Measurements from ENCODE around the gene E2F3. TPM values are rescaled to one million over a fixed set of nuclear protein-coding genes. Genes with fewer than 3 reads are reported as not detected.

The E2F3 gene
- total RNA-seq, 2 donors from 2014 or later, result 6.0 to 6.4 TPM

GRCh38 chr6:20370393-20370792 is 31.3 kb upstream of the E2F3 start:
- H3K4me1 ChIP-seq, result no peaks in the 10 kb centered on the region
- no peaks in the 10 kb centered on the region for H3K9me3 ChIP-seq
- no peaks in the 10 kb centered on the region for H3K27me3 ChIP-seq
- no peaks in the 10 kb centered on the region for H3K36me3 ChIP-seq
- TF ChIP-seq CTCF (IDR thresholded peaks at IDR 0.05), result no peak
- no peak for DNase-seq (ENCODE audit: low spot score)
- H3K27ac ChIP-seq, result no peak overlapping the region
- no peak overlapping the region for H3K4me3 ChIP-seq

- Histone ChIP-seq H3K9me3 (no peaks in the 10 kb centered on the region), H3K27me3 (no peaks in the 10 kb centered on the region)
These were observed 30.9 kb upstream of the E2F3 start for GRCh38 chr6:20370801-20371200.

GRCh38 chr6:20375436-20375835 is 26.2 kb upstream of the E2F3 start:
- no peak for DNase-seq (ENCODE audit: low spot score)
- Histone ChIP-seq H3K4me1 (no peaks in the 10 kb centered on the region), H3K4me3 (no peak overlapping the region), H3K27ac (no peak overlapping the region), H3K9me3 (no peaks in the 10 kb centered on the region), H3K27me3 (no peaks in the 10 kb centered on the region), H3K36me3 (no peaks in the 10 kb centered on the region)
- TF ChIP-seq CTCF (IDR thresholded peaks at IDR 0.05), result no peak

More at GRCh38 chr6:20370801-20371200, 30.9 kb upstream of the E2F3 start:
- H3K27ac ChIP-seq, result no peak overlapping the region
- H3K4me3 ChIP-seq, result no peak overlapping the region
- no peaks in the 10 kb centered on the region for H3K36me3 ChIP-seq
- no peak for TF ChIP-seq CTCF (IDR thresholded peaks at IDR 0.05)
- H3K4me1 ChIP-seq, result no peaks in the 10 kb centered on the region
- no peak for DNase-seq (ENCODE audit: low spot score)

GRCh38 chr6:20377623-20378265 is 23.9 kb upstream of the E2F3 start:
- no peak for DNase-seq (ENCODE audit: low spot score)
- Histone ChIP-seq H3K27me3 (no peaks in the 10 kb centered on the region), H3K4me3 (no peak overlapping the region), H3K27ac (no peak overlapping the region), H3K4me1 (no peaks in the 10 kb centered on the region), H3K9me3 (no peaks in the 10 kb centered on the region), H3K36me3 (no peaks in the 10 kb centered on the region)
- TF ChIP-seq CTCF (IDR thresholded peaks at IDR 0.05), result no peak

GRCh38 chr6:20379231-20379630 is 22.4 kb upstream of the E2F3 start:
- DNase-seq (ENCODE audit: low spot score), result no peak
- Histone ChIP-seq H3K4me3 (no peak overlapping the region), H3K27ac (no peak overlapping the region), H3K4me1 (no peaks in the 10 kb centered on the region), H3K9me3 (no peaks in the 10 kb centered on the region), H3K36me3 (no peaks in the 10 kb centered on the region), H3K27me3 (no peaks in the 10 kb centered on the region)
- no peak for TF ChIP-seq CTCF (IDR thresholded peaks at IDR 0.05)

- no peak for DNase-seq (ENCODE audit: low spot score)
- no peak overlapping the region for H3K27ac ChIP-seq
- no peak overlapping the region for H3K4me3 ChIP-seq
- no peaks in the 10 kb centered on the region for H3K9me3 ChIP-seq
- no peaks in the 10 kb centered on the region for H3K36me3 ChIP-seq
- TF ChIP-seq CTCF (IDR thresholded peaks at IDR 0.05), result no peak
- no peaks in the 10 kb centered on the region for H3K4me1 ChIP-seq
- no peaks in the 10 kb centered on the region for H3K27me3 ChIP-seq
These were observed 15.5 kb upstream of the E2F3 start for GRCh38 chr6:20386218-20386617.

Data from right atrium auricular region (tissue), 2 donors.